SH-SY5Y (cell line): ENCODE results near the gene RUBCN.

Experiments
- GATA2 ChIP-seq: IDR thresholded peaks from 2 replicates; pipeline ENCODE4 v1.6.1; 2011; ENCODE audit warnings: mild to moderate bottlenecking, low read depth, low read length
- GATA3 ChIP-seq: IDR thresholded peaks from 2 replicates; pipeline ENCODE4 v1.6.1; 2011; ENCODE audit warnings: low read depth, mild to moderate bottlenecking, low read length, moderate library complexity

GRCh38 chr3:197746801-197747237, 10.1 kb upstream of the RUBCN start:
- TF ChIP-seq GATA2 = no peak
- no peak for TF ChIP-seq GATA3
